Astrocyte of the hippocampus (primary cell): ENCODE results near the gene CAND2.

Experiments
- DNase-seq: peaks from one replicate; pipeline ENCODE4 v3.0.0; 2011; ENCODE audit warnings: low read depth, low spot score

CAND2 gene

DNA sequence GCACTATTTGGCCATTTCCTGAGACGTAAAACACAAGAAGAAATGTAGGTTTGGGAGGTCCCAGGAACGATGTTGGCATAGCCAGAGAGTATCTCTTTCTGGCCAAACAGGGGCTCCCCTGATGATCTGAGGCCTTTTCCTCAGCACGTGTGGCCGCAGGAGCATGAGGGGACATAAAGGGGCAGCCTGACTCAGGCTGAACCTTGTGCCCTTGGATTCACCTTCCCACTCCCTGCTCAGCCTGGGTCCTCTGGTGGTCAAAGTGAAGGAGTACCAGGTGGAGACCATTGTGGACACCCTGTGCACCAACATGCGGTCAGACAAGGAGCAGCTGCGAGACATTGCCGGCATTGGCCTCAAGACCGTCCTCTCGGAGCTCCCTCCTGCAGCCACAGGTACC is 10.6 kb downstream of the CAND2 start:
- DNase-seq: no peak

DNA sequence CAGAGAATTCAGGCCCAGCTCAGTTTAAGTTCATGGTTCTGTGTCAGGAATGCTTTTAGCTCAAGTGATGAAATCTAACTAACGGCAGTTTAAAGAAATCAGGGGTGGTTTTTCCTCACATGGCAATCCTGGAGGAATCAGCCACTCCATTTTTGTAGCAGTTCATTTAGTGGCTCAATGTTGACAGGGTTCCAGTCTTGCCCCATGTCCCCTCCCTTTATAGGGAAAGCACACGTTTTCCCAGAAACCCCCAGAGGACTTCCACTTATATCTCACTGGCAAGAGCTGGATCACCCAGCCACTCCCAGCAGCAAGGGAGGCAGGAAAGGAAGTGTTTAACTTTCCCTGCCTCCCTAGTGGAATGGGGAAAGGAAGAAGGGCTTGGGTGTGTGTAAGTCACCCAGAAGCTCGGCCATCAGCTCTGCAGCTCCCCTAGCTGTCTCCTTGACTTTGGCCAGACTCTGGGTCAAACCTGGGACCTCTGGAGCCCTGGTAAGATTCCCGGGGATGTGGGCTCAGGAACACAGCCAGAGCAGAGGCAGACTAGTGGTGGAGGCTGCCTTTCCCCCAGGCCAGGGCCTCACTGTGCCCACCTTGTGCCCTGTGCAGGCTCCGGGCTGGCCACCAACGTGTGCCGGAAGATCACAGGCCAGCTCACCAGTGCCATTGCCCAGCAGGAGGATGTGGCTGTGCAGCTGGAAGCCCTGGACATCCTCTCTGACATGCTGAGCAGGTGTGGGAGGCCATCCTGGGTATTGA is 11.3 kb downstream of the CAND2 start:
- DNase-seq: no peak

GRCh38 chr3:12808587-12808986 is 12.1 kb downstream of the CAND2 start:
- DNase-seq: no peak

GRCh38 chr3:12809001-12809400 is 12.5 kb downstream of the CAND2 start:
- no peak for DNase-seq

- DNase-seq: no peak
Measured at GRCh38 chr3:12809435-12809834, 13.0 kb downstream of the CAND2 start.

- DNase-seq: peak; percentile 97
Measured at GRCh38 chr3:12810013-12810780, 13.7 kb downstream of the CAND2 start.

DNA sequence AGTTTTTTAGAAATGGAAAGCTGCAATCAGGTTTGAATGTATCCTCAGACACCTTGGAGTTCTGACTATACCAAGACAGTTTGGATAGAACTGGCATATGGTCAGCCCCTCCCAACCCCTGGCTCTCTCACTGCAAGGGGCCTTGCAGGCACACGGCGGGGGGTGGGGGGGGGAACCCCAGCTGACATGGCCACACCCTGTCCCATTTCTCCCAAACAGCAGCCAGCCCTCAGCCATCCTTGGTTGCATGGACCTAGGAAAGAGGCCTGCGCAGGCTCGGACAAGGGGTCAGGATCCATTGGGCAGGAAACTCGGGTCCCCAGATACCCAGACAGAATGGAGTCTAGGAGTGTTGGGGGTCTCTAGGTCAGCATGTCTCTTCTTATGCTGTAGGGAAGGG is 14.5 kb downstream of the CAND2 start:
- no peak for DNase-seq

GRCh38 chr3:12812812-12813211 is 16.3 kb downstream of the CAND2 start:
- no peak for DNase-seq

- no peak for DNase-seq
Measured at GRCh38 chr3:12813967-12814366, 17.5 kb downstream of the CAND2 start.

DNA sequence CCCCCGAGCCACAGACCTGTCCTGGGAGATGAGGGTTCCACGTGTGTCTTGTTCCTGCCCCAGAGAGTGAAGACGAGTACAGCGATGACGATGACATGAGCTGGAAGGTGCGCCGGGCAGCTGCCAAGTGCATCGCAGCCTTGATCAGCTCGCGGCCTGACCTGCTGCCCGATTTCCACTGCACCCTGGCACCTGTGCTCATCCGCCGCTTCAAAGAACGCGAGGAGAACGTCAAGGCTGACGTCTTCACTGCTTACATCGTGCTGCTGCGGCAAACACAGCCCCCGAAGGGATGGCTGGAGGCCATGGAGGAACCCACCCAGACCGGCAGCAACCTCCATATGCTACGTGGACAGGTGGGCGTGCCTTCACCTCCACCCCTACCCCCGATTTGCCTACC is 18.6 kb downstream of the CAND2 start:
- no peak for DNase-seq

DNA sequence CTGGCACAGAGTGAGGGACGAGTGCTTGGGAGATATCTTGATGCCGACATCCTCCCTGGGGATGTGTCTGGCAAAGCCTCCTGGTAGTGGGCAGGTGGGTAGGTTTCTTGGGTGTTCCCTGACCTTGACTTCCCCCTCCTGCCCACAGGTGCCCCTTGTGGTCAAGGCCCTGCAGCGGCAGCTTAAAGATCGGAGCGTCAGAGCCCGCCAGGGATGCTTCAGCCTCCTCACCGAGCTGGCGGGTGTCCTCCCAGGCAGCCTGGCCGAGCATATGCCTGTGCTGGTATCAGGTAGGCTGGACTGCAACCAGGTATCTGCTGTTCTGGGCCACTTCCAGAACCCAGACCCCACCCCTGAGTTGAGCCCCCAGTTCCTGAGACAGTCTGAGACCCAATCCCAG is 19.2 kb downstream of the CAND2 start:
- no peak for DNase-seq

GRCh38 chr3:12816521-12817342 is 20.3 kb downstream of the CAND2 start:
- no peak for DNase-seq

GRCh38 chr3:12817343-12817710 is 20.8 kb downstream of the CAND2 start:
- no peak for DNase-seq

DNA sequence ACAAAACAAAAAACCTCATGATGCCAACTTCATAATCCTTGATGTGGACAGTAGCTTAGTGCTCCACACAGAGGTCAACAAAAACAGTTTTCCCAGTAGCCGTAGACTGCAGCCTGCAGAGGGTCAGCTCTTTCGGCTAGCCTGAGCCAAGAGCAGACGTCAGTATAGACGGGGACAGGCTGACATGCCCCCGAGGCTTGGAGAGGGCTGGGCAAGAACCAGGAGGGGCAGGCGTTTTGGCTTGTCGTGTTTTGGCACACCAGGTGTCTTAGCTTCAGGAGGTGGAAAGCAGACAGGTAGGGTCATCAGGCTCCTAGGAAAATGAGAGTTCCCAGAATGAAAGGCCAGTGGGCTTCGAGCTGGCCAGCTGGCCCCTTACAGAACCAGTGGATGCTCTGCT is 21.8 kb downstream of the CAND2 start:
- no peak for DNase-seq

- no peak for DNase-seq
Measured at GRCh38 chr3:12818773-12819172, 22.3 kb downstream of the CAND2 start.

DNA sequence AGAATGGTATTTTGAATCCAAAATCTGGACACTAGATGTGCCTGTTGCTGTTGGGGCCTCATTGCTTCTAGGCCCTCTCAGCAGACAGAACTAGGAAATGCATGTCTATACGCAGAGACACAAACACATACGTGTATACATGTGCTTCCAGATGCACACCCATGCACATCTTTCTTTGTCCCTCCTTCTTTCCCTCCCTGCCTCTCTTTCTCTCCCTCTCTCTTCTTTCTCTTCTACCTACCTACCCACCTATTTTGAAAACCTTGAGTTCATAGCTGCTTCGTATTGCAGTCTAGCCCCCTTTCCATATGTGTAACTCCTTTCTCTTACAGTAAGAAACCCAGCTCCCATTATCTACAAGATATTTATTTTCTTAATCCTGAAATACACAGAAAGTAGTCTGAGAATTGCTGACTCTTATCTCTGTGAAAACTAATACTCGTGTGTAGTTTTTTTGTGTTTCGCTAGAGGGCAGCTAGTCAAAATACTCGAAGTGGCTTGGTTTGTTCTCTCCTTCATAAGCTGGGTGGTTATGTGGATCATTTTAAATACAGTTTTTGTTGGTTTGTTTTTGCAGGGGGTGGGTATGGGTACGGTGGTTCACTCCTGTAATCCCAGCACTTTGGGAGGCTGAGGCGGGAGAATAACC is 26.4 kb downstream of the CAND2 start:
- peak; percentile 25 for DNase-seq

- no peak for DNase-seq
Measured at GRCh38 chr3:12824299-12824698, 27.8 kb downstream of the CAND2 start.

GRCh38 chr3:12825156-12825555 is 28.7 kb downstream of the CAND2 start:
- no peak for DNase-seq

DNA sequence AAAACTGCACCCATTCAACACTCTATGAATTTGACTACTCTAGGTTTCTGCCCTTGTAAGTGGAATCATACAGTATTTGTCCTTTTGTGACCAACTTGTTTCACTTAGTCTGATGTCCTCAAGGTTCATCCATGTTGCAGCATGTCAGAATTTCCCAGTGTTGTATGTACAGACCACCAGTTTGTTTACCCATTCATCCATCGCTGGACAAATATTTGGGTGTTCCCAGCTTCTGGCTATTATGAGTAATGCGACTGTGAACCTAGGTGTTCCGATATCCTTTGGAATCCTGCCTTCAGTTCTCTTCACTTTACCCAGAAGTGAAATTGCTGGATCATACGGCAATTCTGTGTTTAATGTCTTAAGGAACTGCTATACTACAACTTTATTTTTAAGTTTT is 32.3 kb downstream of the CAND2 start:
- DNase-seq: no peak

GRCh38 chr3:12829404-12829803 is 32.9 kb downstream of the CAND2 start:
- no peak for DNase-seq

DNA sequence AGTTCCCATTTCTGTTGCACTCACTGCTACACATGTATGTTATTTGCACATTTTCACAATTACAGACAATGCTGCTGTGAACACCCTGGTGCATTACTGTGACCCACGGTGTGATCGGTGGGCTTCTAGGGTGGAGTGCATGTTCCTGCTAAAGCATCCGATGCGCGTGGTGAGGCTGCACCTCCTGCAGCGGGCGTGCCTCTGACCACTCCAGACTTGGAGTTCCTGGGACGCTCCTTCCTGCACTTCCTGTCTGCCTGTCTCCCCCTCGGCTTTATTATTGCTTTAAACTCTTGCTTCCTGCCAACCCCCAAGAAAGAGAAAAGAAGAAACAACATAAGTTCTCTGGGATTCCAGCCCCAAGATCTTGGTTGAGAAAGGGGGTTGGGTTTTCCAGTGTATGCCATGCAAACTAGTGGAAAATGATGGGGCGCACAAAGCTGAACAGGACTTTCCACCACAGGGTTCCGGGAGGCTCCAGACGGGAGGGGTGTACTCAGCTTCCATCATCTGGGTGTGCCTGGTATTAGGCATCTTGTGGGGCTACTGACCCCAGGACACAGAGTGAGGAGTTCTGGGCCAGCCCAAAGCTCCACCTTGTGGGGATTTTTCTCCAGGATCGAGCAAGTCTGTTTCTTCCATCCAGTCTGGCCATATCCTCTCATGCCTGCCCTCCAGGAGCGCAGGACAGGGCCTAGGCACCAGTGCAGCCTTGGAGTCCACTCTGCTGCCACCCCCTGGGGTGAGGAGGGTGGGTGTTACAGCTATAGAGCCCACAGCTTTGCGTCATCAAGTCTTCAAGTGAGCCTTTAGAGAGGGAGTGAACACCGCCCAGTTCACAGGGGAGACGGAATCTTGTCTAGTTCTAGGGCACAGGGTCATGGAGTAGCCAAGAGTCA is 33.7 kb downstream of the CAND2 start:
- no peak for DNase-seq
